Neural progenitor cell (in vitro differentiated cells): Measurements from ENCODE around the gene SESN3.

Experiments
- CTCF ChIP-seq: fragments of 200-600 bp; sonication (generic); IDR thresholded peaks from 2 replicates; pipeline ENCODE4 v1.5.1; 2017; ENCODE audit warnings: antibody characterized with exemption, mild to moderate bottlenecking
- EZH2 ChIP-seq: fragments of 200-600 bp; sonication (generic); IDR thresholded peaks from 2 replicates; pipeline ENCODE4 v1.6.1; 2017; ENCODE audit warnings: antibody characterized with exemption, mild to moderate bottlenecking, moderate library complexity

GRCh38 chr11:95140397-95141033 lies 90.5 kb downstream of the SESN3 start:
- peak; percentile 28 for TF ChIP-seq CTCF
- TF ChIP-seq EZH2, result no peak
